ENCODE data around the gene CYTH1.
A peak's percentile ranks its signal among the peaks of the same experiment; 100 is the strongest.
"Not testable (repeated sequence)": the region's sequence is repeated elsewhere in the genome, so short reads cannot be mapped to it uniquely, and the experiment has no call there.

Gene CYTH1

DNA sequence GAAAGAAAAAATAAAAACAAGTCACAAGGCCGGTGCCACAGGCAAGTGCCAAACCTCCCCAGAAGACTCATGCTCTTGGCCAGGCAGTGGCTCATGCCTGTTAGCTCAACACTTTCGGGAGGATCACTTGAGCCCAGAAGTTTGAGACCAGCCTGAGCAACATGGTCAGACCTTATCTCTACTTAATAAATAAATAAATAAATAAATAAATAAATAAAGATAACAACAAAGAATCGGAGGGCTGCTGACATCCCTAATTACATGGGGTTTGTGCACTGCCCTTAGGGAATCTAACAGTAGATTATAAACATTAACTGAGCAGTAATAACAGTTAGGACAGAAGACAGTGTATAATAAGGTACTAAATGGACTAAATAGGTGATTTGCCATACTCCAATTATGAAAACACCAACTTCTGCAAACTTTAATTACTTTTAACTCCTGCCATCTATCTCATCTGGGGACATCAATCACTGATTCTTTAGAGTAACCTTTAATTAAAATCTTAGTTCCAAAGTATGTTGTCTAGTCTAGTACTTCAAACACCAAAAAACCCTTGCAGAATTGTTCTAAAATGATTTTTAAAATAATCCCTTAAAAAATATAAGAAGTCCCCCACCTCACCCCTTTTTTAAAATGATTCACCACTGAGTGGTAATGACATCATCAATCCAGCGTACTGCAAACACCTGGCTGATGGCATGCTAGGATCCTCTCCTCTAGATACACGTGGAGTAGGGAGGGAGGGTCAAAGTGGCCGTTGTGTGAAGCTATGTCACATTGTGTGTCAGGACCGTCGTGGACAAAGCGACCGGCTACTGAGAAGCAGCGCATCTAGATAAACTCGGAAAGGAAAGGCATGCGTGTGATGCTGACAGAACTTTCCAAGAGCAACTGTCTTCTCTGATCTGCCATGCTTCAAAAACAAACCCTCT is 28.5 kb downstream of the CYTH1 start:
- no peak for DNase-seq

DNA sequence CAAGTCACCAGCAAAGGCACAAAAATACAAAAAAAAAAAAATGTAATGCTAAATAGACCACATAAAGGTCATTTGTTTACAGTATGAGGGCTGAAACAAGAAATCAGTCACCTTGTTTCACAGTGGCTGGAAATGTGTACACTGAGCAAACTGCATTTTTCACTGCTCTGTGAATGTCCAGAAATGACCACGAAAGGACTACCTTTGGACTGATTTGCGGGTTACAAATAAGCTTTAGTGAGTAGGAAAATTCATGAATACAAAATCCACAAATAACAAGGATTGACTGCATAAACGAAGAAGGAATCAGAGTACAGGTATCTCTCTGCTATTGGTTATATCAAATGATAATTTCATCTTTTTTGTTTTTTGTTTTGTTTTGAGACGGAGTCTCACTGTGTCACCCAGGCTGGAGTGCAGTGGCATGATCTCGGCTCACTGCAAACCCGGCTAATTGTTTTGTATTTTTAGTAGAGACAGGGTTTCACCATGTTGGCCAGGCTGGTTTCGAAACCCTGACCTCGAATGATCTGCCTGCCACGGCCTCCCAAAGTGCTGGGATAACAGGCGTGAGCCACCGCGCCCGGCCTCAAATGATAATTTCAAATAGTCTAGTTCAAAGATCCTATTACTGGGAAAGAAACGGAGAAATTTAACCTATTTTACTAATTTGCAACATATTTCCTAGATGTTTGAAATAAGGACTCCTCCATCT is 30.5 kb downstream of the CYTH1 start:
- DNase-seq, result no peak

DNA sequence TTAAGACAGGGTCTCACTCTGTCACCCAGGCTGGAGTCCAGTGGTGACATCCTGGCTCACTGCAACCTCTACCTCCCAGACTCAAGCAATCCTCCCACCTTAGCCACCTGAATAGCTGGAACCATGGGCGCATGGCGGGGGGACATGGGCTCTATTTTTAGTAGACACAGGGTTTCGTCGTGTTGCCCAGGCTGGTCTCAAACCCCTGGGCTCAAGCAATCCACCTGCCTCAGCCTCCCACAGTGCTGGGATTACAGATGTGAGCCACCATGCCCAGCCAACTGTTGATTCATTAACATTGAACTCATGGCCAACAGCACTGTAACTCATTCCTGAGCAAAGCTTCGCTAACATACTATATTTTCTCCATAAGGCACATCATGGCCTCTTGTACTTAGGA is 31.1 kb downstream of the CYTH1 start:
- not testable (repeated sequence) for DNase-seq

DNA sequence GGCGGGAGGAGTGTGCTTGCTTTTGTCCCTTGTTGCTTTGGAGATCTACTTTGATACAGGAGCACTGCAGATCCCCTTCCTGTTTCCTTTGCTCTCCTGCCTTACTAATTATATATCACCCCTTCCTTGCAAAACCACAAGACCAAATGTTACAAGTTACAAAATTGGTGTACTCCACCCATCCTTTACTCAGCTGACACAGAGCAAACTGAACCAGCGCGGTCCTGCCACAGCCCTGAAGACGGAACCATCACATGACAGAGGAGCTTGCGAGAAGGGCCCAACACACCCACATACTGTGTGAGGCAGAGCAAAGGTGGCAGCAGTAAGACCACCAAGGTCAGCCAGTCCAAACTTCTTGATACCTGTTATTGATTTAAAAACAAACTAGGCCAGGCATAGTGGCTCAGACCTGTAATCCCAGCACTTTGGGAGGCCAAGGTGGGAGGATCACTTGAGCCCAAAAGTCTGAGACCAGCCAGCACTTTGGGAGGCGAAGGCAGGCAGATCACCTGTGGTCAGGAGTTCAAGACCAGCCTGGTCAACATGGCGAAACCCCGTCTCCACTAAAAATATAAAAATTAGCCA is 33.2 kb downstream of the CYTH1 start:
- no peak for DNase-seq

DNA sequence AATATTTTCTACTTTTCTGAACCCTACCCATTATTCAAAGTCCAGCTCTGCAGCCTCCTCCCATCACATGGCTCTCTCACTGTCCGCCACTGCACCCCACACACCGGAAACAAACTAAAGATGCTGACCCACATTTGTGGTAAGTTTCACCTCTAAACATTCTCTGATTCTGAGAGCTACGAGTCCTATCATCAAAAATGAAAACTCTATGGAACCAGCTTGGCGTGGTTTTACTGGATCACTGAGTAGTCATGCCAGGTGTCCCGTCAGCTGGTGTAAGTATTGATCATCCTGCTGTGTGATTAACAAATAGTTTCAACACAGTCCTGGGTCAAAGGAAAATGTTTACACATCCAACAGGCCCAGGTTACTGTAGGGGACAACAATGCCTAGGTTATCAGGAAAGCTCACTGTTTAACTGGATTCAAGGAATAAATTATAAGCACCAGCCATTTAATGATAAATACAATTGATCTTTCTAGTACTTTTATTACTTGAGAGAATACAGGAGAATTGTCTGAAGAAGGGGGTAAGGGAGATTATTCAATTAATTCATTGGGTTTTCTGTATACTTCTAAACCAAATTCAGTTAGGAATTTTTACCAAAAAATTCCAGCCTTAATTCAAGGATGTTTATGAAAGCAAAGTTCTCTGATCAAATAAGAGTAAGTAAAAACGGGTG is 33.9 kb downstream of the CYTH1 start:
- DNase-seq, result no peak

DNA sequence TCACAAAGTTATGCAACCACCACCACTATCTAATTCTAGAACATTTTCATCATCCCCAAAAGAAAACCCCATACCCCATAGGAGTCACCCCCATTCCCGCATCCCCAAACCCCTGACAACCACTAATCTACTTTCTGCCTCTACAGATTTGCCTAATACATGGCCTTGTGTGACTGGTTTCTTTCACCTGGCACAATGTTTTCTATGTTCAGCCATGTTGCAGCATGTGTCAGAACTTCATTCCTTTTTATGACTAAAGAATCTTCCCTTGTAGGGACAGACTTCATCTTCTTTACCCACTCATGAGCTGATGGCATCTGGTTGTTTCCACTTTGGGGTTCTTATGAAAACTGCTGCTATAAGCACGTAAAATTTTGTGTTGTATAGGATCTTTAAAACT is 34.6 kb downstream of the CYTH1 start:
- DNase-seq, result no peak

DNA sequence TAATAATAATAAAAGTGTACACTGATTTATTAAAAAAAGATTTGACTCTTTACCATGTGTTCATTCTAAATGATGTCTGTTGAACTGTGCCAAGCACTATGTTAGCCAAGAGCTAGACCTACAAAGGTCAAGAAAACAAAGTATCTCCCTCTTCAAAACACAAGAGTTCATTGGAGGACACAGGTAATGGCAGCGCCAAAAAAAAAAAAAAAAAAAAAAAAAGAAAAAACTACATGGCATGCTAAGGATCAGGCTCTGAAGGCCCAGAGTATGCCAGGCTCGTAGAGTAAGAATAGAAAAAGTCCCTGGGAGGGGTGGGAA is 35.2 kb downstream of the CYTH1 start:
- no peak for DNase-seq

DNA sequence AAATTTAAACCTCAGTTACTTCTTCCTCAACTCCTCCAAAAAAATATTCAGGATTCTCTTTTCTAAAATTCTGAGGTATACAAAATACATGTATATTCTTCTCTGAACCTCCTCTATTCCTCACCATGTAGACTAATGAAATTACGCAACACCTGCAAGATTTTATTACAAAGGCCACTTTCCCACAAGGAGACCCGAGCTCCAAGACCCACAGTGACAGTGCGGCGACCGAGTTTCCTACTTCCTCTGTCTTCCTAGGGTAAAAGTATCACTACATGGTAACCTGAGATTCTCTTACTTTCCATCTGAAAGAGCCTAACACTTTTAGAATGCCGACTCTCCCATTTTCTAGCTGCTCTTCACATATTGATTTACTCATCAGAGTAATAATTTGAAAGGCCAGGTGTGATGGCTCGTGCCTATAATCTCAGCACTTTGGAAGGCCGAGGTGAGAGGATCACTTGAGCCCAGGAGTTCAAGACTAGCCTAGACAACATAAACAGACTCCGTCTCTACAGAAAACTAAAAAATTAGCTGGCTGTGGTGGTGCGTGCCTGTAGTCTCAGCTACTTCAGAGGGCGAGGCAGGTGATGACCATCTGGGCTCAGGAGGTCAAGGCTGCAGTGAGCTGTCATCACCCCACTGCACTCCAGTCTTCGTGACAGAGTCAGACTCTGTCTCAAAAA is 35.7 kb downstream of the CYTH1 start:
- DNase-seq, result no peak

DNA sequence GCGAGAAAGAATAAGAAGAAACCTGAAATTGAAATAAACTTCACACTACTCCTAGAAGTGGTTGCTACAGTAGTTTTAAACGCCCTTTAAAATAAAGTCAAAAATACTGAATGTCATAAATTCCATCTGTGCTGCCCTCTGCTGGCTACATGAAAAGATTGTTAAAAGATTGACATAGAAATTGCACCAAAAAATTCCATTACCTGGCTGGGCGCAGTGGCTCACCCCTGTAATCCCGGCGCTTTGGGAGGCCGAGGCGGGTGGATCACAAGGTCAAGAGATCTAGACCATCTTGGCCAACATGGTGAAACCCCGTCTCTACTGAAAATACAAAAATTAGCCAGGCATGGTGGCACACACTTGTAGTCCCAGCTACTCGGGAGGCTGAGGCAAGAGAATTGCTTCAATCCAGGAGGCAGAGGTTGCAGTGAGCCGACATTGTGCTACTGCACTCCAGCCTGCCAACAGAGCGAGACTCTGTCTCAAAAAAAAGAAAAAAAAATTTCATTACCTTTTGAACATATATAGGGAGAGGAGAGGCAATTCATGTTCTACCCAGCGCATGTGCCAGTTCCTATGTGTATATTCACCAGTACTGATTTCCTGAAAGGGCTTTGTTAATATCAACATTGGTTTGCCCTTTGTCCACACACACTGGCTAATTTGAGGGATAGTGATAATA is 36.5 kb downstream of the CYTH1 start:
- DNase-seq, result peak; percentile 47

DNA sequence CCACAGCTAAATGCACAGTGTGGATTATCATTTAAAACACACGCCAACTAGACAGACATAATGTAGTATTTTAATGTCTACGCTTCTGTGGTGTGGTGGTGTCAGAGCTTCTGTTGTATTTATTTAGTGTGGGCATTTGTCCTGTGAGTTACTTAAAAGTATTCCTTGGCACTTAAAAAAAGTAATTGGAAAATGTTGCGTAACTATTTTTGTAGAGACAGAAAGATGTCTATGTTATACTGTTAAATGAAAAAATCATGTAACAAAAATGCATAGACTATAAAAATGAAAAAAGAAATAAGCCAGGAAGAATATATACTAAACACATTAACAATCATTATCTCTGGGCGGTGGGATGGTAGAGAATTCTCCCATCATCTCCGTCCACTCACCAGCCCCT is 39.2 kb downstream of the CYTH1 start:
- DNase-seq, result no peak

DNA sequence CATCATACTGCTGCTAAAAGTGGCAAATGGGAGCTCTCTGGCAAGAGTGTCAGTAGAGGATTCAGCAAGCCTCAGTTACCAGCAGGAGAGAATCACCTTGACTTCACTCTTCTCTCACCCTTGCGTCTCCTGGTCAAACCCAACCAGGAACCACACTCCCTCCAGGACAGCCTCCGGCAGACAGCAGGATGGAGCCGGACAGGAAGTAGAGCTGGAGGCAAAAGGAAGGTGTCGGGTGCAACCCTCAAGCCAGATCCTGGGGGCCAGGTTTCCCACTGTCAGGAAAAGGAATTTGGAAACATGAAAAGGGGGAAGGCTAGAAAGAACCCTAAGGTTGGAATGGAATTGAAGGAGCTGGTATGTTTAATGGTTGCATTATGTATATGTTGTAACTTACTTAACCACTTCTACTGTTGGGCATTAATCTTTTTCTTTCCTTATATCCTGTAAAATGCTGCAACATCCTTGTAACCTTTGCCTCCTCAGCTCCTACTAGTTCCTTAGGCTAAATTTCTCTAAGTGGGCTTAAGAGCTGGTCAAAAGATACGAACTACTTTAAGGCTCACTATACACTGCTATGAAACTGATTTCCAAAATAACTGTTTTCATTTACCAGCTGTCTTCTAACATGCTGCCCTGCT is 40.3 kb downstream of the CYTH1 start:
- DNase-seq, result no peak

DNA sequence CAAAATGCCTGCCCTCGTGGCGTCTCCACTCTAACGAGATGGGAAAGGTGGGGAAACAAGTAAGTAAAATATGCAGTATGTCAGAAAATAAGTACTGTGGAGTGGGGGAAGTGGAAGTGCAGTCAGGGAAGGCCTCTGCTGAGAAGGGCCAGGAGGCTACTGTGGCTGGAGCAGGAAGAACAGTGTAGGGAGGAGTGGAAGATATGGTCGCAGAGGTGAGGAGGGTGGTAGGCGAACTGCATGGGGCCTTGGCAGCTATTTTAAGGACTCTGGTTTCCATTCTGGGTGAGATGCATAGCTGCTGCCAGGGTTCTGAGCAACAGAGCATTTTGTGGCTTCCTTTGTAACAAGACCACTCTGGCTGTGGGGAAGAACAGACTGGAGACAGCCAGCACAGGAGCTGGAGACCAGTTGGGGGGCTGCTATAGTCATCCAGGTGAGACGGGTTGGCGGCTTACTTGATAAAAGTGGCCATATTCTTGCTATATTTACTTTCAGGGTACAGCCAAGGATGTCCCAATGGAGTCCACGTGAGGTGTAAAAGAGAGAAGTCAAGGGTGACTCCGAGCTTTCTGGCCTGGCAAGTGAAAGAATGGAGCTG is 42.6 kb downstream of the CYTH1 start:
- DNase-seq, result no peak

DNA sequence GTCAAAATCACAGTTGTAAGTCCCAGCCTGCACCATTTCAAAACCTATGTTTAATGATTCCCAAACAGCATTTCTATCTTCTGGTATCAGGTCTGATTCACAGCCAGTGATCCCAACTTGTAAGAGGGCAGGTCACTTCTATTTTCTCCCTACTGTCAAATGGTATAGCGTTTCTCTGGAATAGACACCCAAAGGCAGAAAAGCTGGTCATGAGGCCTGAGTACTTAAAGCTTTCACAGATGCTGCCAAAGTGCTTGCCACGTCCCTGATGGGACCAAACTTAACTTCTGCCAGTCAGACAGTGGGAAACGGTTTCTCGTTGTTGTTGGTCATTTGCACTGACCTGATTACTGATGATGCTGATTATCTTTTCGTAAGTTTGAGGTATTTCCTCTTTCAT is 43.4 kb downstream of the CYTH1 start:
- no peak for DNase-seq

DNA sequence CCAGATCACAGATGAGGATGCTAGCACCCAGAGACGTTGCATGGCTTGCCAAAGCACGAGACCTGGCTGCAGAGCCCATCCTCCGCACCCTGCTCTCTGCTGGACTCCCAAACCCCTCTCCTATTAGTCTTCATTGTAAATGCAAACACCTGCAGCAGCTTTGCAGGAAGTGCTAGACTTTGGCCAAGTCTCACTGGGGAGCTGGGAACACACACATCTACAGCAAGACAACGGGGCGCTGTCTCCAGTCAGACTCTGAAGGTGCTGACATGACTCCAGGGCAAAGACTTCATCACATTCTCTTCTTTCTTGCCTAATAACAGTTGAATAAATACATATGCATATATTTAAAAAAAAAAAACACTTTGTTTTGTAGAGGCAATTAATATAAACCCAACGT is 43.8 kb downstream of the CYTH1 start:
- no peak for DNase-seq

DNA sequence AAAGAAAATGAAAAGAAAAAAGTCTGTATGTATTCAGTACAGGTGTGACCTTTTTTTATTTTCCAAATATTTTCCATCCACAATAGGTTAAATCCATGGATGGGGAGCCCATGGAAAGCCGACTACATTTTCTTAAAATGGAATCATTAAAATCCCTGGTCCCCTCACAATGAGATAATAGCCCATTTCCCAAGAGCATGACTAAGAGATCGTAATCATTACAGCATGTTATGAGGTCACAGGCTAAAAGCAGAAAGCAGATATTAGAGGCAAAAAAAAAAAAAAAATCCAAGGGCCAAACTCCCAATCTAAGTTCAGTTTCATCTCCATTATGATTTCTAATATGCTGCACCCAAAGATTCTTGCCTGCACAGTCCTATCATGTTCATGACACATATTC is 44.7 kb downstream of the CYTH1 start:
- no peak for DNase-seq

DNA sequence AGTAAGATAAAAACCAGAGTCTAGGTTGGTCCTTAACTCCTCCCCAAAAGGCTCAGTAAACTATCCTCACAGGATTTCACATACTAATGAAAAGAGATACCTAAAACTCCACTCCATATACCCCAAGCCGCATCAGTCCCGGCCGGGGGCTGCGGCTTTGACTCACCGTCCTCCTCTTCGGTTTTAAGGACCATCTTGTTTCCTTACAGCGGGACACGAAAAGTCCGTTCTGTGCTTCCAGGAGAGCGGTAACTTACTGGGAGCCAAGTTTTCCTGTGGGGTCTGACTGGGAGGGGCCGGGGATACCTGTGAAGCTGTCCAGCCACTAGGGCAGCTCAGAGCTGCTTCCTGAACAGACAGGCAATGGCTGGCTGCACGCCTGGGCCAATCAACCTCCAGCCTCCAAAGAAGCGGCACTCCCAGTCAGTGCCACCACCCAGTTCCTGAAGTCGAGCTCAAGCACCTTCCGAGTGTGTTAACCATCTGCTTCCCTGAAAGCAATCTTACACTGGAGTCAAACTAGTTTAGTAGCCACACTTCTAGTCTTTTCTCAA is 45.5 kb downstream of the CYTH1 start:
- no peak for DNase-seq

DNA sequence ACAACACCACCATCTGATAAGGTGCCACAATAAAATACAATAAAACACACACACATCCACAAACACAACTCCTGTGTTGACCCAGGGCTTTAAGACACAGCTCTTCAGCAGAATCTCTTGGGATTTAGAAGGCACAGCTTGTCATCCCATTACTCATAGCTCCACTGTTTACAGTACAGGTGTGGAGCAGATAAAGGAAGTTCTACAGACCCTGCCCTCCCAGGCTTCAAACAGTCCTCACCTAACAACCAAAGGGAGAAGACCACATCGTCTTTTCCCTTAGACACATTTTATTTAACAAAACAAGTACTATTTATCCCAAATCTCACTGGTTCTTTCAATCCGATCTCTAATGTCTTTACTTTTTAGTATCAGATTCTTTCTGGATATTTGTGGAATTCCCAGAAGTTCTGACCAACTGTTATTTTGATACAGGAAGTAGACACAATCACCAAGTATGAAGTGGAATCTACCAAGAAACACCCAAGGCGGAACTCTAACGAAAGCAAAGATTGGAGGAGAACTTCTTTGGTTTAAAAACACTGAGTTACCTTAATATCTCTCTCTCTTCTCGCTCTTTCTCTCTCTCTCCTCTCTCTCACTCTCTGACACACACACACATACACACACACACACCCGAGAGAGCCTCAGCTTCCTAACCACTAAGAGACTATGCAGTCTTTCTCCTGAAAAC is 46.1 kb downstream of the CYTH1 start:
- DNase-seq, result no peak

DNA sequence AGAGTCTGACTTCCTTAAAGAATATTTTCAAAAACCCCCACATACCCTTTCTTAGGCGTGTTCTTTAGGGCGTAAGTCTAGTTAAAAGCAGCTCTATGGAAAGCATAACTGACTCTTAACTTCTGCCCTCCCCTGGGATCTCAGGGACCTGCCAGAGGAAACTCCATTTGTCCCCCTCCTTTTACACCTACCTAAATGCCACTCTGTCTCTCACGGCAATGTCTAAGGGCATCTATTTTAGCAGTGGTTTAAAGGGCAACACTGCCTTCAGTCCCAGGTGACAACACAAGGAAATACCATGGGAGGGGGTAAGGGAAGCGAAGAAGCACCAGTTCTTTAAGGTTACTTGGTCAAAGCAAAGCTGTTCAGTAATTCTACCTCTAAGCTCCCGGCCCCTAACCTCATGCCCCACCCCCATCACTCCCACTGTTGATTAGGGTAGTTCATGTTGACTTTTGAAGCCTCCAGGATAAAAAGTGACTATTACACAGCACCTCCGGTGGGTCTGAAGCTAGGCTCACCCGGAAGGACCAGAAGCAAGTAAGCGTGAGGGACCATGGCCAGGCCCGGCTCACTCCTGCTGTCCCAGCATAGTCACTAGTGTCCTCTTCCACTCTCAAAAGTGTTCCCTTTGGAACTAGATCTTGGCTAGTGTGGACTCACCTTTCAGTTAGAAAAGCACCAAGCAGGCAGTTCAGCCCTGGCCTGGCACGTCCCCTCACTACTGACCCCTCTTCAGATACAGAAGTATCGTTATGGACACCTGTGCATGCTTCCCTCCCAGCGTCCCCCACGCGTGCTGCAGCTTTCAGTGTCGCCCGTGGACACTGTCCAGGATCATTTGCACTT is 47.1 kb downstream of the CYTH1 start:
- no peak for DNase-seq

DNA sequence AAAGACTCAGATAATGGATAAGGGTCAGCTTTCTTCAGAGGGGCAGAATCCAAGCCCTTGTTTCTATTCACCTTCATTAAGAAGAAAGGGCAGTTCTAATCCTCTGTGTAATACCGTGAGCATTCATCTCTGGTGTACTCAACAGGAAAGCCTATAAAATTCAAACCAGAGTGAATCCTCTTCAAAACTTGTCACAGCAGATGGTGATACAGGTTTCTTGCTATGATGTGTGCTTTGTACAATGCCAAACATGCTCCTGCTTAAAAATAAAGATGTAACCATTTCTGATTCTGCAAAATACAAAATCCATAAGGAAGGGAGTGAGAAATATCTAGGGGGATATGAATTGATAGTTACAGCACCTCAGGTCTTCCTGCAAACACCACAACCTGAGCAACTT is 49.7 kb downstream of the CYTH1 start:
- no peak for DNase-seq
